GDM1 (cell line): ENCODE measurements around the gene EHD3.

Source experiments
- DNase-seq: peaks from one replicate; lab custom pipeline; 2025; lab: John Stamatoyannopoulos, UW

The EHD3 gene

GRCh38 chr2:31233741-31234682 lies at the start of gene EHD3:
TSS of gene EHD3 (plus strand) at chr2:31234152. CDS start at chr2:31234622, 470 bp downstream.
- DNase-seq: peak; percentile 59

GRCh38 chr2:31187166-31187565 lies 46.8 kb upstream of the EHD3 start:
- no peak for DNase-seq

- no peak for DNase-seq
Observed at GRCh38 chr2:31188131-31188530, 45.8 kb upstream of the EHD3 start.

GRCh38 chr2:31189141-31189540 lies 44.8 kb upstream of the EHD3 start:
- no peak for DNase-seq

DNA sequence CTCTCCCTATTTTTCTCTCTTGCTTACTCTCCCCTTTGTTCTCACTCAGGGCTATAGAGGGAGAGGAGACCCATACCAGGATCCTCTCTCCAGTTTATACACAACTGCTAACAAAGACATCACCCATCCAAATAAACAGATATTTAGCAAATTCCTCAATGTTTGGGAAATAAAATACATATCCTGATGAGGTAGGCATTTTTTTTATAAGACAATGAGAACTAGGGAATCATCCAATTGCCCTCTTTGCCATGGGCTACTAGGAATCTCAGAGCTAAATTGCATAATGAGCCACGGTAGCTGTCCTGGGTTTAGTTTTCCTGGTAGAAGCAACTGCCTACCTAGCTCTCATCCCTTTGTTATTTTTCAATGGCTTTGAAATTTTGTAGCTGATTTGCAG lies 43.8 kb upstream of the EHD3 start:
- no peak for DNase-seq

- no peak for DNase-seq
Observed at GRCh38 chr2:31191931-31192330, 42.0 kb upstream of the EHD3 start.

- DNase-seq: no peak
Observed at GRCh38 chr2:31192396-31192795, 41.6 kb upstream of the EHD3 start.

GRCh38 chr2:31192851-31193392 lies 41.0 kb upstream of the EHD3 start:
- no peak for DNase-seq

DNA sequence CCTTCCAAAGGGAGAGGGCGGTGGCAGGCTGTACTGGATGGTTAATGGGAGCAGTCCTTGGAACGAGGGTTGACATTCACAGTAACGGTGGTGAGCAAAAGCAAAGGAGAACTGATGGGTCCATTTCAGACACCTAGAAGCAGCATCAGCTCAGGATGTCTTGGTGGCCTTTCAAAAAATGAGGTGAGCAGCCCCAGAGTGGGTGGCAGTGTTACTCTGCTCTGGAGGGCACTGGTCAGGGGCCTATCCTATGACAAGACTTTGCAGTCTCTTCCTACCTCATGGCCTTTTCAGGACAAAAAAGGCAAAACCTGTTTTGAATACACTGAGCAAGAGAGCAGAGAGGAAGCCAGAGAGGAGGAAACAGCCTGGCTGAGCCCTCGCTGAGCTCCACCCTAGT lies 40.1 kb upstream of the EHD3 start:
- no peak for DNase-seq

DNA sequence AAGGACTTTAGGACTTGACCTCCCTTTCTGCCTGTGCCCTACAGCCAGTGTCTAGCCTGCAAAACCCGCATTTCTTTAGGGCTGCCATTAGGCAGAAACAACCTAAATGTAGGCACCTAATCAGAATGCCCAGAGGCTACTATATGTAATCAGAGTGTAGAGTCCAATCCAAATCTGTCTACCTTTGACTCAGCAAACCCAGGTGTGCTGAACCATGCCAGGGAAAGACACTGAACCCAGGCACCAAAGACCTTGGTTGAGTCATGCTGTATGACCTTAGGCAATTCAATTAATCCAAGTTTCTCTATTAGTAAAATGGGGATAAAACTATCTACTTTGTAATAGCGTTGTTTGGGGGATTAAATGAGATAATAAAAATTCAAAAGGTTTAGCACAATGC lies 37.3 kb upstream of the EHD3 start:
- no peak for DNase-seq

GRCh38 chr2:31197166-31197565 lies 36.8 kb upstream of the EHD3 start:
- no peak for DNase-seq

DNA sequence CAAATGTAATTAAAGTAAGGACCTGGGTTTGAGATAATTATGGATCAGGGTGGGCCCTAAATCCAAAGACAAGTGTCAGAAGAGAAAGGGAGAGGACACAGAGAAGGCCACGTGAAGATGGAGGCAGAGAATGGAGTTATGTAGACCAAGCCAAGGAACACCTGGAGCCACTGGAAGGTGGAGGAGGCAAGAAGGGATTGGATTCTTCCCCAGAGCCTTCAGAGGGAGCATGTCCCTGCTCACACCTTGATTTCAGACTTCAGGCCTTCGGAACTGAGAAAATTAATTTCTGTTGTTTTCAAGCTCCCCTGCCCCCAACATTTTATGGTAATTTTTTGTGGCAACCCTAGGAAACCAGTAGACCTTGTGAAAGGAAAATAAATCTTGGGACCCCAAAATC lies 36.3 kb upstream of the EHD3 start:
- DNase-seq: no peak

- DNase-seq: no peak
Observed at GRCh38 chr2:31199206-31199605, 34.7 kb upstream of the EHD3 start.

DNA sequence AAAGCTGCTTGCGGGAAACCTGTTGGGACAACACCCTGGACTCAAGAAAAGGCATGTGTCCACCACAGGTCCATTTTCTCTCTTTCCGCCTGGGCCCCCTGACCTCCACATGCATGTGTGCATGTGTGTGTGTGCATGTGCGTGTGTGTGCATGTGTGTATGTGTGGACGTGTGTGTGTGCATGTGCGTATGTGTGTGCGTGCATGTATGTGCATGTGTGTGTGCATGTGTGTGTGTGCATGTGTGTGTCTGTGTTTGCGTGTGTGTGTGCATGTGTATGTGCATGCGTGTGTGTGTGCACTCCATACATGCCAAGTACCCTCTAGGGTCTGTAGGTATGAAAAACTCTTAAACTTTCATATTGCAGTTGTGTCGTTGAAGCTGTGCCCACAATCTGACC lies 33.0 kb upstream of the EHD3 start:
- no peak for DNase-seq

DNA sequence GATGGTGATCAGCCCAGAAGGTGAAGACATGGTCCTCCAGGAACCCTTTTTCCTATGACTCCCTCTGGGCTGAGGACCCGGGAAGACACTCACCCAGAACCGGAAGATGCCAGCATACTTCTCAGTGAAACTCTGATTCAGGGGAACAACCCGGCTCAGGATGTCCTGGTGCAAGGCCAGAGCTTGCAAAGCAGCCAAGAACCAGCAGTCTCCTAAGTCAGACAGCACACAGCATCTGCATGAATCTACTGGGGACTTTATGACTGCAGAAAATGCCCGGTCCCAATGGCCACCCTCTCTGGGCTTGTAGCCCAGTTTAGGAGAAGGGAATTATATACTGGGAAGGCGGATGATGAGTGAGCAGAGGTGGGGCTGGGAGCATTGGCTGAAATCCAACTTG lies 31.9 kb upstream of the EHD3 start:
- DNase-seq: no peak

DNA sequence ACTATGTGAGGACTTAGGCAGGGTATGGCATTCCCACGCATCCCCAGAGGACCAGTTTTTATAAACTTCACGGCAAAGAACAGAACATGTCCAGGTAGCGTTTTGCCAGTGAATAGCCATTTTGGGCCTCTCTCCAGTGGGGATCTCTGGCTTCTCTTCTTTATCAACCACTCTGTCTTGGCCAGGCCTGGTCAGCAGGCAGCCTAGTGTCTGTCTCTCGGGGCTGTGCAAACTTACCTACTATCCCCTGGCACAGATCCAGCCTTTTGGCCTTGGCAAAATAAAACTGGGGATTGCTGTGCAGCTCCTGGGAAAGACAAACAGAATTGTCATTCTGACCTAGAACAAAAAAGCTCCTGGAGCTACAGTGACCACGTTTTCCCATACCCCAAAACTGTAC lies 31.1 kb upstream of the EHD3 start:
- no peak for DNase-seq

GRCh38 chr2:31203916-31204315 lies 30.0 kb upstream of the EHD3 start:
- no peak for DNase-seq

GRCh38 chr2:31204783-31205182 lies 29.2 kb upstream of the EHD3 start:
- DNase-seq: no peak

DNA sequence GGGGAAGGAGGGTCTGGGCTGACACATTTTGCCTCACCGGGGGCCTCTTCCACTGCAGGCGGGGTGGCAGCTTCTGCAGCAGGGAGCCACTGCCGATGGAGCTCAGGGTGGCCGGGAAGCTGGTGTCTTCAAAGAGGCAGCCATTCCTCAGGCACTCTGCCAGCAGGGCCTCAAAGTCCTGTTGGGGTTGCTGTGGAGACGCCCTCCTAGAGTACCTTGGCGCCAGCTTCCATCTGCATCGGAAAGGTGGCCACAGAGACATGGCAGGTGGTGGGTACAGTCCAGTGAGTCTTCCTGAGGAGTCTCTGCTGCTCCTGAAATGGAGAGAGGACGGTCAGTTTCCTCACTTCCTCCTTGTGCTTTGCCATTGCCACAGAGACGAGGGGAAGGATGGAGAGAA lies 28.8 kb upstream of the EHD3 start:
- DNase-seq: no peak

DNA sequence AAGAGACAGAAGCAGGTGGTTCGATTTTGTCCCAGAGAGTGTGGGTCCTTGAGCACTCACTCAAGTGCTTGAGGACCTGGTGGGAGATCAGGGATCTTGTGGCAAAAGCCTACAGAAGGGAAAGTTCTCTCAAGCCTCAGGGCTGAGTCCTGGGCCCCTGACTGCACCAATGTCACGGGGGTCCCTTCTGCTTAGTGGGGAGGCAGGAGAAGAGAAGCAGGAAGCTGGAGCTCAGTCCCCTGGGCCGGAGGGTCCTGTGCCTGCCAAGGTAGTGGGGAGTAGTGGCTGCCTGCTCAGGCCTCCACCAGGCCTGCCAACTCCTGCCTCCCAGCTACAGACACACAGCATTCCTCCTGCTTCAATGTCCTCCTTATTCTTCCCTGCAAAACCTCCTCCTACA lies 28.3 kb upstream of the EHD3 start:
- no peak for DNase-seq

DNA sequence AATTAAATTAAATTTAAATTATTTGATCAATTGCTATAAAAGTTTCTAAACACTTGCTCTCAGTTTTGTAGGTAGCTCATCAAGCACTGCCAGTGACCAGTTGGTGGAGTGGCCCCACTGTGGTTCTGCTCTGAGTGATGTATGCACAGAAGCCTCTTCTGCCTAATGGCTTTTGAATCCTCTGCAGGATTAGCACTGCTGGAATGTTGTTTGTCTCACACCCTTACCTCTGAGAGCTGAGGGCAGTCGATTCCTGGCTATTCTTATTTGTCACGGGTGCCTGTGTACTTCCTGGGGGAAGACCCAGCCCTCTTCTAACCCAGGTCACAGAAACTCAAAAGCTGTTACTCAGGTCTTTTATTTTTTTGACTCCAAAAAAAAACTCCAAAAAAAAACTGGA lies 26.2 kb upstream of the EHD3 start:
- DNase-seq: no peak

DNA sequence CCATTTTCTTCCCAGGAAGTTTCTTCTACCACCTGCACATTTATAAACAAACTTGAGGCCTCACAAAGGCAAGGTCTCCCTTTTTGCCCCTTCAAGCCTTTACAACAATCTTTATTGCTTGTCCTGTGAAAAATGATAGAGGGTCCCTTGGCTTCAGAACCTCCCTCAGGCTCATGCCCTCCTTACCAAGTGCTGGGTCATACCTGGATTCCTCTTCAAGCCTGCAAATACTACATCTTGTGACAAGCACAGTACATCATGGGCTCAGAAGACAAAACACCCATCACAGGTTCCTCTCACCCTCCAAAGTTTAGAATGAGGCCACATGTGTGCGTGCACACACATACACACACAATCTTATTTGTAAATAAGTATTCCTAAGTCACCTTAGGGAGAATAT lies 25.7 kb upstream of the EHD3 start:
- no peak for DNase-seq

GRCh38 chr2:31212659-31213600 lies 21.0 kb upstream of the EHD3 start:
- no peak for DNase-seq
